ENCODE measurements around the gene BCKDHA. TPM values are rescaled to one million over a fixed set of nuclear protein-coding genes. Genes with fewer than 3 reads are reported as not detected.
"Not testable (repeated sequence)": the region's sequence is repeated elsewhere in the genome, so short reads cannot be mapped to it uniquely, and the experiment has no call there.

The BCKDHA gene
- polyA plus RNA-seq, 1 donor, result 31.1 TPM

- no peak for DNase-seq
These were observed 27.8 kb downstream of the BCKDHA start for GRCh38 chr19:41425174-41426115.

DNA sequence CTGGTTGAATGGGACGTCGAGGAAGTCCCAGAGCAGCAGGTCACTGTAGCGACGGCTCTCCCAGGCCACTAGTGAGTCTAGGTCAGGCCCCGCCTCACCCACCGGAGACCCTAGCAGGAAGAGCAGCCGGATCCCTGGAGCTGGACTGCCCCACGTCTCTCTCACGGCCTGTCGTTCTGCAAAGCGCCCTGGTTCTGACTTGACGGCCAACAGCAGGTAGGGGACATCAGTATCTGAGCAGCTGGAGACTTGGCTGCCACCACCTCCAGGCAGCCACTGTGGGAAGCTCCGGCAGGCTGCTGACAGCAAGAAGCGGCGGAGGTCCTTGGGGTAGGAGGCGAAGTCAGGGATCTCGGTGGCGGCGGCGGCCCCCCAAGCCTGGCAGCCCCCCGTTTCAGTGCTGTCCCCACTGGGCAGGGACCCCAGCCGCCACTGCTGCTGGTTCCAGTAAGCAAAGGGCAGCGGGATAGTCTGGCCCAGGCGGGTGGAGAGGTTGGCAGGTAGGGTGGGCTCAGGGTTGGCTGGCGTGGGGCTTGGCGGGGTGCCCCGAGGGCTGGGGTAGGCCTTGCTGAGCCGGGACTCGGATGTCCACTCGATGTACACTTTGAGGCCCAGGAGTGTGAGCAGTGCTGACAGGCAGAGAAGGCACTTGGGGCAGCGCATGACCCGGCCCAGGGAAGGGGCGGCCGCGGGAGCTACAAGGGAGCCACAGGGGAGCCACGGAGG, 28.7 kb downstream of the BCKDHA start:
- no peak for DNase-seq

GRCh38 chr19:41426952-41427646, 29.5 kb downstream of the BCKDHA start, which contains the start of gene B3GNT8:
Gene B3GNT8, minus strand, starts transcription at chr19:41427374. Its CDS starts 596 bp downstream, at chr19:41426778.
- peak; percentile 78 for DNase-seq

DNA sequence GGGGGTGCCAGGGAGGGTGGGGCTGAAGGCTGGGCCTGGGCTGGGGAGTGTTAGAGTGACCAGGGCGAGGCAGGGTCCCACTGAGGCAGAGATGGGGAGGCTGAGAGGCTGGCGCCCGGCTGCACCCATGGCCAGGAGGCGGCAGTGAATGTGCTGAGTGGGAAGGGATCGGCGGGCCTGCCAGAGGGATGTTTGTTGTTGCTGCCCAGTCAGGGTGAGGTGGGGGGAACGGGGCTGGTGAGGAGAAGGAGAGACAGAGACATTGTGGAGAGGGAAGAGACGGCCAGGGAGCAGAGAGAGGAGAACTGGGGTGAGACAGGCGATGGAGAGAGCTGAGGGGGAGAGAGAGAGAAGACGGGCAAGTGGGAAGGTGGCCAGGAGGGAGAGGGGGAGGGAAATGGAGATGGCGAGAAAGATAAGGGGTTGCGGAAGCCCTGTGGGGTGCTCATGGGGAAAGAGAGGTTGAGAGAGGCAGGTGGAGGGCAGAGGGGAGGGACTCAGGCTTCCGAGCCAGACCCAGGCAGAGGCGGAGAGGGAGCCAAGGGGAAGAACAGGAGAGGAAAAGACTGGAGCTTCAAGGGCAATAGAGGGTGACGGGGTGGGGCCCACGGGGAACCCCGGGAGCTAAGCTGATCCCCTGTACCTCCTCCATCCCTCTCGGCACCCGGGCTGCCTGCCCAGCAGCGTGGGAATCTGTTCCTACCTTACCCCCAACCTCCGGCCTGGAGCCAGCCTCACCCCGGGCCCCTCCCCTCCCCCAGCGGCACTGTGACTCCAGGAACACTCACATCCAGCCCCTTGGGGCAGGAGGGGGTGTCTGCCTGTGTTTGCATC, 30.2 kb downstream of the BCKDHA start:
- peak; percentile 6 for DNase-seq

GRCh38 chr19:41428481-41428859, 30.9 kb downstream of the BCKDHA start:
- DNase-seq, result no peak

GRCh38 chr19:41430922-41431321, 33.3 kb downstream of the BCKDHA start:
- DNase-seq, result no peak

DNA sequence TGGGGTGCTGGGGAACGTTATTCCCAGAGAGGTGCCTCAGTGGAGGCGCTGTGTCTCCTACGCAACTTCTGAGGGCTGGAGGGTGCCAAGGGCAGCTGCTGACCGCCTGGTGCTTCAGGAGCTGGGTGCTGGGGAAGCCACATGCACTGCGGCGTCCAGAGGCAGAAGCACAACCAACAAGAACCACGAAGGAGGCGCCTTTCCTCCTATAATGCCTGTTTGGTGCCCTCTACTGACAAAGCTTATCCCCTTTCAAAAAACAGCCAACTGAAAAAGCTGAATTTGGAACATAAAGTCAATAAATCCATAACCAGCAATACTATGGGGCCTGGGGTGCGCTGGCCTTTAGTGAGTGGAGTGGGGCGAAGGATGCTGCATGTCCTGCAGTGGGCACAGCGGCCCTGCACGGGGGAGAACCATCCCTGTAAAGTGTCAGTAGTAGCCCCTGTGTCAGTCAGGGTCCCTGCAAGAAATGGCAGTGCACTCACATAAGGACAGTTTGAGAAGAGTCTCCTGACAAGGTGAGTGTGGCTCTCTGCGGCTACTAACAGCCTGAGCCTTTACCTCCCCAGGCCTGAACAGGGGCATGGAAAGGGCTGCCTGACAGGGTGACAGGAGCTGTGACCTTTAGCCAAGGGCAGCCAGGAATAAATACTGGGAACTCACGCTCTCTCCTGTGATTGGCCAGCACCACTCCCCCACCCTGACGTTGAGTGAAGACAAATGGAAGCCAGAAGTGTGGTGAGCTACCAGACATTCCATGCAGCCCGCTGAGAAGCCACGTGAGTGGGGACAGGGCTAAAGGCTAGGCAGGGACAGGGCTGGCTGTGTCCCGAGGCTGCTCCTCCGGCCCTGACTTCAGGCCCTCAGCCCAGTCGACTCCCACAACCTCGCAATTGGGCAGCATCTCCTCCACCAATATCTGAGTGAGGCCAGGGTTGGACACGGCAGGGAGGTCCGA, 34.1 kb downstream of the BCKDHA start:
- DNase-seq, result no peak

DNA sequence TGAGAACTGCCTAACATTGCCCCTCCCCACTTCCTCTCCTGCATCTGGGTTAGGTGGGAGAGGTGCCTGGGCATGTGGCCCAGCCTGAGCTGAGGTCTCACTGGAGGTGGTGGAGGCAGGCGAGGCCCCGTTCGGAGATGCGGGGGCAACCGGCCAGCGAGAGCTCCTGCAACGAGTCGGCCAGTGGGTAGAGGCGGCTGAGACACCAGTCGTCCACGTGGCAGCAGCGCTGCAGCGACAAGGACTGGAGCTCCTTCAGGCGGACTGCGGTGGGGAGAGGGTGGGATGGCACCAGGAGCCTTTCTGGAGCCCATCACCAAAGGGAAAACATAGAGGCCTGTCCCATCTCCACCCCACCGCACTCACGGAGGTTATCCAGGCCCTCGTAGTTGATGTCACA, 35.6 kb downstream of the BCKDHA start:
- no peak for DNase-seq

DNA sequence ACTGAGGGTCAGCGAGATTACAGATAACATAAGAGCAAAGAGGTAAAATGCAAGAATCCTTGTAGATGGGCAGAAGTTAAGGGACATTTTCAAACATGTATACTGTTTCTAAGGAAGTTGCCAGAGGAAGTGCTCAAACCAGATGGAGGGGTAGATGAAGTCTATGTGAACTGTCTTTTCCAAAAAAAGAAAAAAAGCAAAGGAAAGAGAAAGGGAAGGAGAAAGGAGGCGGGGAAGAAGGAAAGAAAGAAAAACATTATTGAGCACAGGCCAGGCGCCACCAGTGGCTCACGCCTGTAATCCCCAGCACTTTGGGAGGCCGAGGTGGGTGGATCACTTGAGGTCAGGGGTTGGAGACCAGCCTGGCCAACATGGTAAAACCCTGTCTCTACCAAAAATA, 36.8 kb downstream of the BCKDHA start:
- DNase-seq, result no peak

DNA sequence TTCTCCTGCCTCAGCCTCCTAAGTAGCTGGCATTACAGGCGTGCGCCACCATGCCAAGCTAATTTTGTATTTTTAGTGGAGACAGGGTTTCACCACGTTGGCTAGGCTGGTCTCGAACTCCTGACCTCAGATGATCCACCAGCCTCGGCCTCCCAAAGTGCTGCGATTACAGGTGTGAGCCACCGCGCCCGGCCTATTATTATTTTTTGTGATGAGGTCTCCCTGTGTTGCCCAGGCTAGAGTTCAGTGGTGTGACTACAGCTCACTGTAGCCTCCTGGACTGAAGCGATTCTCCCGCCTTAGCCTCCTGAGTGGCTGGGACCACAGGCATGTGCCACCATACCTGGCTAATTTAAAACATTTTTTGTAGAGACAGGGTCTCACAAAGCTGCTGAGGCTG, 37.8 kb downstream of the BCKDHA start:
- DNase-seq, result not testable (repeated sequence)

GRCh38 chr19:41435936-41436673, 38.5 kb downstream of the BCKDHA start:
- DNase-seq, result no peak

DNA sequence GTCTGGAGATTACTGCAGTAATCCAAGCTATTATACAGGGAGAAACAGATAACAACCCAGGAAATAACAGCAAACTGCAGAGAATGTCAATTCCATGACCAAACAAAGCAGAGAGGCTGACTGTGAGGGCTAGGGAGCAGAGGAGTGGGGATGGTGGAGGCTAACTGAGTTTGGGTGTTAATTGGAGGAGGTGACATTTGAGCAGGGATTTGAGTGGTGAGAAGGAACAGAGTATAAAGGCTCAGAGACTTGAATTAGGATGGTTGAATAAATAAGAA, 39.0 kb downstream of the BCKDHA start:
- DNase-seq, result no peak

DNA sequence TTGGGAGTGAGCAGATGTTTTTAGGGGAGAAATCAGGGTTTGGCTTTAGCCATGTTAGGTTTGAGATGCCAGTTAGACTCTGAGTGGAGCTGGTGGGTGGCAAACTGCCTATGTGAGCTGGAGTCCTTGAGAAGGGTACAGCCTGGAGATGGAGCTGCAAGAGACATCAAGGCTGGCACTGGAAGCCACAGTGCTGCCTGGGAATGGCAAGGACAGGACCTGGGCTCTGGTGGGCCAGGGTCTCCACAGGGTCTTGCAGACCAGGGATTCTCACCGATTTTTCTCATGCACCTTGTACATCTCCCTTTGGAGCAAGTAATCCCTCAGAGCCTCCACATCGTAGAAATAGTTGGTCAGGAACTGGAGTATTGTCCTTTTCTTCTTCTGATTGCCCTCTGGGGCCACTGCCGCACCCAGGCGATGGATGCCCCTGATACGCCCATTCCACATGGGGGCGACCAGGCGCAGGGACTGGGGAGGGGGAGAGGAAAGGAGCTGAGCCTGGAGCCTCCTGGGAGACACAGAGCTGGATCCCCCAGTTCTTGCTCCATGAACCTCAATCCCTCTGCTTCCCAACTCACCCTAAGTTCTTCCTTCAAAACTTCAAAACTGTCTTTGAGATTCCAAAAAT, 40.4 kb downstream of the BCKDHA start:
- DNase-seq, result no peak

DNA sequence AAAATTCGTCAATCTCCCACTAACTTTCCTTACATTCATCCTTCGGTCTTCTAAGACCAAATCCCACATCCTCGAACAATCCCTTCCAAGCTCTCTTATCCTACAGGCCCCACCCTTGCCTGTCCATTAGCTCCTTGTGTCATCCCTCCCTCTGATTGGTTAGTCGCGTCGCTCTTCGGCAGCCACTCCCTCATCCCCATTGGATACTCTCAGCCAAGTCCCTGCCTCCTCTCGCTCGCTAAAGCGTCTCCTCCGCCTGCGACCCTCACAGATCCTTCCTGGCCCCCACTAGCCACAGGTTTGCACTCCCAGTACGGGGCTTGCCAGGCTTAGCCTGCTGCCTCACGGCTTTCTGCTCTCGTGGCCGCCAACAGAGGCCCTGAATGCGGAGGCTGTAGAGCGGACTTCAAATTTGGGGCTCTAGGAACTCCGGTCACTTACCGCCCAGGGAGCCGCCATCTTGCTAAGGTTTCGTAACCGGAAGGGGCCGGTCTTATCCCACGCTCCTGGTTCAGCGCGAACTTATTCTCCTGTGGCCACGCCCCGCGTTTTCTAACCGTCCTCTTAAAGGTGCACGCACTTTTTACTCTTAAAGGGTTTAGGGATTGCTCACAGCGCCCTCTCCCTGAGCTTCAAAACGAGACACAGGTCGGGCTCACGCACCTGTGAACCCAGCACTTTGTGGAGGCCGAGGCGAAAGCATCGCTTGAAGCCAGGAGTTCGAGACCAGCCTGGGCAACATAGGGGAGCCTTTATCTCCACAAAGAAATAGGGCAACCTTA, 42.0 kb downstream of the BCKDHA start, which contains the start of gene DMAC2:
Gene DMAC2, minus strand, starts transcription at position 472 of the 782 bp plus-strand sequence. Its CDS starts 13 bp downstream, at position 459.
- peak; percentile 98 for DNase-seq

GRCh38 chr19:41441321-41441945, 43.8 kb downstream of the BCKDHA start:
- DNase-seq, result no peak

GRCh38 chr19:41442473-41443355, 45.1 kb downstream of the BCKDHA start, which contains the start of gene ERICH4:
Gene ERICH4, plus strand, starts transcription at chr19:41443156. Its CDS starts 14 bp downstream, at chr19:41443170.
- no peak for DNase-seq
